Hypothalamus (tissue), 51 donors: Measurements from ENCODE around the gene PTPN14.
"Not testable (repeated sequence)": the region's sequence is repeated elsewhere in the genome, so short reads cannot be mapped to it uniquely, and the experiment has no call there.

Source experiments
- DNase-seq, 51 donors: peaks; one replicate each; lab custom pipeline; 2025; lab: John Stamatoyannopoulos, UW

PTPN14 gene

DNA sequence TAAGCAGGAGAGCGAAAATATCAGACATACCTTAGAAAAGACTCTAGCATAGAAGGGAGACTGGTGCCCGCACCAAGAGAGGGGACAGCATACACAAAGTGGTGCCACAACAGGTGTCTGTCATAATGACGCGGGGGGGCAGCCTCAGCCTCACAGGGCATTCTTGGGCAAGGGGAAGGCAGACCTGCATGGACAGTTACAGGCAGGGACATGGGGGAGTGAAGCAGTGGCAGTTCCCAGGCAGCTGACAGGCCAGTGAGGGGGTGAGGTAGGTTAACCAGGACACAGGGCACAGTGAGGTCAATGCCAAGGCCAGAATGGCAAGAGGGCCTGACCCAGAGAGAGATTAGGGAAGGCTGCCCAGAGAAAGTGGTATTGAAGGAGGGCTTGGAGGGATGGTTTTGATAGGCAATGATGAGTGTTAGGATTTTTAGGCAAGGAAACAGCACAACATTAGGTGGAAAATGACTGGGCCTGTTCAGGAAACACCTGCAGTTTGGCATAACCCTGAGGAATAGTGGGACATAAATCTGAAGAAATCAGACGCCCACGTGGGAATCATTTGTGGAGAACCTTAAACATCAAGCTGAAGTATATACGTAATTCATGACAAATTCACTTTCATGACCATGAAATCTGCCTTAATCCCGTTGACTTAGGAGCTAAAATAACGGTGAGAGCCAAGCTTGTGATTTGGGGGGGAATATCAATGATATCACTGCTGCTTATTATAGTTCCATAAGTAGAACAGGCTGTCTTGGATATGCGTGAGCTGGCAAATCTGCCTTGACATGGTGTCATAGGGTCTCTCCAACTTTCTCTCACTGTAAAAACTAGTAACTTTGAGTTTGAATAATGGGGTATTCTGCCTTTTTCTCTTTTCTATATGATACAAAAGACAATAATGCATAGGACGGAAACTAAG lies 8.9 kb downstream of the PTPN14 start:
- DNase-seq = no peak

- no peak for DNase-seq
Measured at GRCh38 chr1:214541693-214542092, 9.7 kb downstream of the PTPN14 start.

DNA sequence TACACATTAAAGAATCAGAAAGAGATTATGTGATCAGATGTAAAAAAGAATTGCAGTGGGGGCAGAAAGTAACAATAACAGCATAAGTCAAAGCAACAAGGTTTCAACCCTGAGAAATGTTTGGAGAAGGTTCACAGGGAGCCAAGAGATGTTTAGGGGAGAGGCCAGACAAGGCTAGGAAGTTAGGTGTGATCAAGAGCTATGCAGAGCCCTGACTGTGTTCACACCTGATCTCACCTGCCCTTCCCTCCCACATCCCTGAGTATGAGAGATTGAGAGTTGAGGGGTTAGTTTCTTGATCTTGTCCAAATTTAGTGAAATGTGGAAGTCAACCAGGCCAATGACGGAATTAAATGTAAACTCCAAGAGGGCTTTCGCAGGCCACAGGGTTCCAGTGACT lies 10.2 kb downstream of the PTPN14 start:
- no peak for DNase-seq

DNA sequence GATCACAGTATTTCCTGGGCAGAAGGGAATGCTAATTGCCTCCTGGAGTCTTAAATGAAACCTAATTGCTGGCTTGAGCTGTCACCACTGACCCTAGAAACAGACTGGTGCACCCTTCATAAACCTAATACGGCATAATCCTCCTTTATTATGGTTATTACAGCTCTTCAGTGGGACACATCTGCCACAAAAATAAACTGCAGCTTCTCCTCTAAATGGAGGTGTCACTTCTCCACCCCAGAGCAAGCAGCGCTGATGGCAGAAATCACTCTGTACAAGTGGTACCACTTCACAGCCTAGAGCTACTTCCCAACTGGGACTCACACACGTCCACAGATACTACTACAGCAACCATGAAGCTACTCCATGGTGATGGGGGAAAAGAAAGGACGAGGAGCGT lies 11.1 kb downstream of the PTPN14 start:
- DNase-seq = no peak

DNA sequence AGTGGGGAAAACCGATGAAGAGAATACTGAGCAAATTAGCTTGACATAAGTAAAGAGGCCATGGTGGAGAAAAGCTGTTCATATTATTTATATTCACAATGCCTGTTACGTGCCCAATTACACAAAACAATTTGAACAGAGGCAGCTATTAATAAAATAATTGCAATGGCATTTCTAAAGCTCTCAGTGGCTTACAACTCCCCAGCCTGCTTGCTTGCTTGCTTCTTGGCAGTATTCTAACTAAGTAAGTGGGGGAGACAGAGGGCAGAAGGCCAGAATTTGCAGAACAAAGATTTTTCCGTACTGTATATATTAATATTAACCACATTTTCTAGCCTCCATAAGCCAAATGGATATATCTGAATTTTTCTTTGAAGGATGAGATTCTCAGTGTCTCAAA lies 12.9 kb downstream of the PTPN14 start:
- DNase-seq = no peak

- no peak for DNase-seq
Measured at GRCh38 chr1:214537872-214538473, 13.4 kb downstream of the PTPN14 start.

GRCh38 chr1:214537219-214537618 lies 14.2 kb downstream of the PTPN14 start:
- DNase-seq = no peak

- no peak for DNase-seq
Measured at GRCh38 chr1:214532070-214532469, 19.3 kb downstream of the PTPN14 start.

GRCh38 chr1:214525535-214526019 lies 25.8 kb downstream of the PTPN14 start:
- DNase-seq = no peak

- DNase-seq = no peak
Measured at GRCh38 chr1:214524824-214525223, 26.6 kb downstream of the PTPN14 start.

GRCh38 chr1:214523124-214523824 lies 28.1 kb downstream of the PTPN14 start:
- DNase-seq = no peak

DNA sequence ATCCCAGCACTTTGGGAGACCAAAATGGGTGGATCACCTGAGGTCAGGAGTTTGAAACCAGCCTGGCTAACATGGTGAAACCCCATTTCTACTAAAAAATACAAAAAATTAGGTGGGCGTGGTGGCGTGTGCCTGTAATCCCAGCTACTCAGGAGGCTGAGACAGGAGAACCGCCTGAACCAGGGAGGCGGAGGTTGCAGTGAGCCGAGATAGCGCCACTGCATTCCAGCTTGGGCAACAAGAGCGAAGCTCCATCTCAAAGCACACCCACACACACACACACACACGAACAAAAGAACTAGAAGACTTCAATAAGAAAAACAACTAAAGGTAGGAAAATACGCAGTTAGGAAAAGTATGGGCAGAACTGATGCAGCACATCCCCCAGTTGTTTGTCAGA lies 29.9 kb downstream of the PTPN14 start:
- not testable (repeated sequence) for DNase-seq

- no peak for DNase-seq
Measured at GRCh38 chr1:214520544-214521165, 30.7 kb downstream of the PTPN14 start.

DNA sequence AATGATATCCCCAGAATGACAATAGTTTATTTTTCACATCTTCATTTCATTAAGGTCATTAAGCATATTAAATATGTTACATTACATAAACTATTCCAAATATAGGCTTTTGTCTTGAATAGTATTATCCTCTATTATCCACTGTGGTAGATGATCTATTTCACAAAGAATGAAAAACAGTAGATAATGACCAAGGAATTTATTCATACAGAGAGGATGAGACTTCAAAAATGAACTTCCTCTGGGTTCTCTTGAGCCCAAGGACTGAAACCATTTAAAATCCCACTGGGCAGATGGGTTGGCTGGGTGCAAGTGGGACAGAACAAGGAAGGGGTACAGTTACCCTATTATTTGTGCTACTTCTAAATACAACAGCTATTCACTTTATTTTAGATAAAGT lies 33.0 kb downstream of the PTPN14 start:
- no peak for DNase-seq

GRCh38 chr1:214516434-214517326 lies 34.7 kb downstream of the PTPN14 start:
- DNase-seq = no peak

DNA sequence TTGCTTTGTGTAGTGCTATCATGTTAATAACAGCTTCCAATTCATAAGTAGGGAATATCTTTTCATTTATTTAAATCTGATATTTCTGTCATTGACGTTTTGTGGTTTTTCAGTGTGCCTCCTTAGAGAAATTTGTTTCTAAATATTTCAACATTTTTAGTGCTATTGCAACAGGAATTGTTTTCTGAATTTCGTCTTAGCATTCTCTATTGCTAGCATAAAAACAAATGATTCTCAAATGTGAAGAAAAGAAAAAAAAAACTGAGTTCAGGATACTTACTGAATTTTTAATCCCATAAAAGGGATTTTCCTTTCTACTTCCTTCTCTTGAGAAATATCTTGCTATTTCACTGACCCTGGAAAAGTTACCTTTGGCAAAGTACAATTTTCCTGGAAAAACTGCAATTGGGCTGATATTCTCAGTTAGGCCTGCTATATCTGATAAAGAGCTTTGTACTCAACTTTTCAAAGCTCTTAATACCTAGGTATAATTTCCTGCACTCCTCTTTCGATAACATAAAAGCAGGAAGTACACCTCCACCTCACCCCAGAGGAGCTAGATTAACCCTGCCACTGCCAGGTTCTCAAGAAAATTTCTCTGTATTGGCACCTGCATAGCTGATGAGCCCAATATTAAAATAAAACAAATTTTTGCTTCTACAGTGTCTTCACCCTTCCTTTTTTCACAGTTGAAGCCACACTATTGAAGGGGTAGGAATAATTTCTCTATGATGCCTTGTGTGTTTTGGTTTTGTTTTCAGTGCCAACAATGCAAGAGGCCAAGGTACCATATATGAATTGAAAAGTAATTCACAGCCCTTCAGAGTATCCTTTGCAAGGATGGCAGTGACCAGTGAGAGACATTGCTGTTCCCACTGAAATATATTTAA lies 35.6 kb downstream of the PTPN14 start:
- no peak for DNase-seq

GRCh38 chr1:214514819-214515383 lies 36.5 kb downstream of the PTPN14 start:
- peak in 1 of 51 donors; percentile 10 for DNase-seq

- DNase-seq = no peak
Measured at GRCh38 chr1:214514032-214514818, 37.2 kb downstream of the PTPN14 start.
